Midbrain (tissue), 1 donor: ENCODE data around the gene GAS6.
A peak's percentile ranks its signal among the peaks of the same experiment; 100 is the strongest.
"Not testable (repeated sequence)": the region's sequence is repeated elsewhere in the genome, so short reads cannot be mapped to it uniquely, and the experiment has no call there.

Experiments
- DNase-seq: peaks from one replicate; lab custom pipeline; 2025; lab: John Stamatoyannopoulos, UW

The GAS6 gene

GRCh38 chr13:113863524-113864272, at the start of gene GAS6:
Gene GAS6, minus strand, starts transcription at chr13:113864076. Its CDS starts 156 bp downstream, at chr13:113863920.
- DNase-seq = peak; percentile 50

DNA sequence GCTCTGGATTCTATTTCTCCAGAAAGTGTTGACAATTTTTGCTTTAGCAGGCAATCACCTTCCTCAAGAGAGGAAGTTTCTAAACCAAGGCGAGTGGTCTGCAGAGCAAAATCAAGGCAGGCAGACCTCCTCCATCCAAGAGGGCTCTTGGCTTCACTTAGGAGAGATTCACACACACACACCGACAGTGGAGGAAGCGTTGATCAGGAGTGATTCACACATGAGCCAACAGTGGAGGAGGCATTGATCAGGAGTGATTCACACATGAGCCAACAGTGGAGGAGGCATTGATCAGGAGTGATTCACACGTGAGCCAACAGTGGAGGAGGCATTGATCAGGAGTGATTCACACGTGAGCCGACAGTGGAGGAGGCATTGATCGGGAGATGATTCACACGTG, 49.5 kb upstream of the GAS6 start:
- DNase-seq = not testable (repeated sequence)

- no peak for DNase-seq
Observed at GRCh38 chr13:113912596-113912995, 48.7 kb upstream of the GAS6 start.

- no peak for DNase-seq
Observed at GRCh38 chr13:113907635-113908617, 44.0 kb upstream of the GAS6 start.

DNA sequence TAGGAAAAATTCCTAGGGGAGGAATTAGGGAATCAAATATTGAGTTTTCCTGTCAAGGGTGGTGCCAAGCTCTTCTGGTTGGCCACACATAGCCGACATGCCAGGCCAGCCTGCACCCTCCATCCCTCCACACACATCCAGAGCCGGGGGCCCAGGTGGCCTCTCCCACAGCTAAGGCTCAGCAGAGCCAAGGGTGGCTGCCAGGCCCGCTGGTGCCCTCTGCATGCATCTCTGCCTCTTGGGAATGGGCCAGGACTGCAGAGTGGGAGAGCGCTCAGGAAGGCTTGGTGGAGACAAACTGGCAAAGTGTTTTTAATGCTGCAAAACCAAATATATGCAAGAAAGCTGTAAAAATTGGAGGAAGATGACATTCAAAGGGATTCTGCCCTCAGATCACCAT, 42.7 kb upstream of the GAS6 start:
- DNase-seq = no peak

GRCh38 chr13:113905942-113906341, 42.1 kb upstream of the GAS6 start:
- no peak for DNase-seq

GRCh38 chr13:113905018-113905417, 41.1 kb upstream of the GAS6 start:
- no peak for DNase-seq

- peak; percentile 56 for DNase-seq
Observed at GRCh38 chr13:113904411-113904810, 40.5 kb upstream of the GAS6 start.

DNA sequence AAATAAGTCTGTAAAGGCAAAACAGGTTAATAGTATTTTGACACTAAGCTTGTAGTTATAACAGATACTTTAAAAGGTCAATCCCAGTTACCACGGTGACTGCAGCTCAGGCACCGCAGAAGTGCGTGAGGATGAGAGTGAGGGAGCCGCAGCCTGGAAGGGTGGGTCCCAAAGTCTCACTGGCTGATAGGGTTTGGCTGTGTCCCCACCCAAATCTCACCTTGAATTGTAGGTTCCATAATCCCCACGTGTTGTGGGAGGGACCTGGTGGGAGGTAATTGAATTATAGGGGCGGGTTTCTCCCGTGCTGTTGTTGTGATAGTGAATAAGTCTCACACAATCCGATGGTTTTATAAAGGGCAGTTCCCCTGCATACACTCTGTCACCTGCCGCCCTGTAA, 40.0 kb upstream of the GAS6 start:
- no peak for DNase-seq

- DNase-seq = no peak
Observed at GRCh38 chr13:113902986-113903775, 39.3 kb upstream of the GAS6 start.

- no peak for DNase-seq
Observed at GRCh38 chr13:113902481-113902880, 38.6 kb upstream of the GAS6 start.

DNA sequence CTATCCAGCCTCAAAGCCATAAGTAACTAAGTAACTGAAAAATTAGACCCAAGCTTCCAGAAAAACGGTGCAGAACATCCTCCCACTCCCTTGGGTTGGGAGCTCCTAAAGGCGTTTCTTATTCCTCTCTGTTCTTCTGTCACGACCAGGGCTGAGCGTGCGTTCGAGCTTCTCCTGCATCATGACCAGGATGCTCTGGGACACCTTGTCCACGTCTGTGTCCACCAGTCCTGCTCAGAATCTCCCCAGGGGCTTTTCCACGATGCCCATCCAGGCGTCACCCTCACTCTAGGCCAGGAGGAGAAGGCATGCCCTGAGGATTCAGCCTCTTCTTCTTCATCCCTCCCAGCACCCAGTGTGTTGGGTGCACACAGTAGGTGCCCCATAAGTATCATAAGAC, 37.8 kb upstream of the GAS6 start:
- DNase-seq = no peak

DNA sequence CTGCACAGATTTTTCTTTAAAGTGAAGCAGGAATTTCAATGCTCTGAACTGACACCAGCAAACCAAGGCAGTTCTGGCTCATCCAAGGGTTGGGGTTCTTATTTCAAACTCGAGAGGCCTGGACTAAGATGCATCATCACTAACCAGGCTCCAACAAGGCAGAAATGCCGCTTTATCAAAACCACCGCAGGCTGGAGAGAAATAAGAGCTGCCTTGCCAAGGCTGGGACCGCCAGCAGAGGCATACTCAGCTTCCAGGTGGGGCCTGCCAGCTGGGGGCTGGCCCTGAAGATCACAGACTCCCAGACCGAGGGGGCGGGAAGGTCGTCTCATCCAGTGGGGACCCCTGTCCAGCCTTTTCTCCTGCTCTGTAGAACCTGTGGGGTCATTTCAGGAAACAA, 37.4 kb upstream of the GAS6 start:
- DNase-seq = no peak

DNA sequence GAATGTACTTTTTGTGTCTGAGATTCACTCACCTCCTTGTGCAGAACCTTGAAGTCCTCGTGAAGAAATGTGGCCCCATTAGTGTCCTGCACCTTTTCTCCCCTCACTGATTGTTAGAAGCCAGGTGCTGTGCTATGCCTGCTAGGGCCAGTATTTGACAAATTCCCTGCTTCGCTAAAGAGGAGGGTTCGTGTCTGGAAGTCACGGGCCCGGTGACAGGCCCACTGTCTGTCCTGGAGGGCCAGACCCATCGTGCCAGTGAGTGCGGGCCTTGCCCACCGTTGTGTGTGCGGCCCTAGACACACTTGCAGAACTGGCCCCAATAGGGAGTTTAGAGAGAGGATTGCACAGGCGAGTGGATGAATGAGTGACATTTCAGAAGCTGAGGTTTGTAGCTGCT, 36.8 kb upstream of the GAS6 start:
- no peak for DNase-seq

DNA sequence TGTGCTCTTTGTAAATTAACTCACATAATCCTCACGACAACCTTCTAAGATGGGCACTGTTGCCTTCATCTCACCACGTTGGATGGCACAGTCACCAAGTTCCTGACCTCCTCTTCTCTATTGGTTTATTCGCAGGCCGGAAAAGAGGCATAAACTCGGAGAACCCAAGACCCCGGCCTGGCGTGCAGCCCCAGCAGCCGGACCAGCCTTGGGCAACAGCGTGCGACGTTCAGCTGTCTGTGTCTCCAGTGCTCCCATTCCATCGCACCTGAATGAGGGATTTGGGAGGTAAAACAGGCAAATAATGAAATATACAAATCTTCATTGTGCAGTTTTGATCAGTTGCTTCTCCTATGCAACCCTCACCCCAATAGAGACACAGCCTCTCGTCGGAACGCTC, 34.5 kb upstream of the GAS6 start:
- no peak for DNase-seq

- no peak for DNase-seq
Observed at GRCh38 chr13:113897966-113898365, 34.1 kb upstream of the GAS6 start.

DNA sequence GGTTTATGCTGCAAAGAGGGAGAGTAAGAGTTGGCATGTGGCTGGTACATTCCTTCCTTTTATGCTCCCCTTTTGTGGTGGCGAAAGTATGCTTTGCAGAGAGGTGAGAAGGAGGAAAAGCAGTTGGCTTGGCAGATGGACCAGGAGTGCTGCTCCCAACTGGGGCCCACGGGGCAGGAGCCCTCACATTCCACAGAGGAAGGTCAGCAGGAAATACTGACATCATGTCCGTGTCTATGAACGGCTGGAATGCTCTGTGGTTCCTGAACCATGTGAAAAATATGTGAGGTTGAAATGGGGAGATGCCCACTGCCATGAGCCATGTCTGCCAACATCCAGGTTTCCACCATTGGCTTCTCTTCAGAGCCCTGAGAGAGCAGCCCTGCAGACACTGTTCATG, 33.3 kb upstream of the GAS6 start:
- no peak for DNase-seq

GRCh38 chr13:113895436-113895835, 31.6 kb upstream of the GAS6 start:
- no peak for DNase-seq

- no peak for DNase-seq
Observed at GRCh38 chr13:113890774-113891480, 27.1 kb upstream of the GAS6 start.

DNA sequence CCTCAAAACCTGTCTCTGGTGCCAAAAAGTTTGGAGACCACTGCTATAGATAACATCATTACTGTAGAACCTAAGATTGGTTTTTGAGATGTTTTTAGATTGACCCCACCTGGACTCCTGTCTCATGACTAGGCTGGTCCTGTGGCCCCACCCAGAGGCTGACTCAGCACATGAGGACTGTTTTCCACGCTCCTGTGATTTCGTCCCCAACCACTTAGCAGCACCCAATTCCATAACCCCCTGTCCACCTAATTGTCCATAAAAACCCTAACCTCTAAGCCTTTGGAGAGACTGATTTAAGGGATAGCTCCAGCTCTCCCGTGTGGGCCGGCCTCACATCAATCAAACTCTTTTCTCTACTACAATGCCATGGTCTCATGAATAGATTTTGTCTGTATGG, 25.6 kb upstream of the GAS6 start:
- DNase-seq = no peak

- no peak for DNase-seq
Observed at GRCh38 chr13:113888701-113889330, 24.9 kb upstream of the GAS6 start.
